Sigmoid colon (tissue), 4 donors: Measurements from ENCODE around the gene SLC15A3.

Source experiments
- EP300 ChIP-seq, 4 donors: sonication (generic); formaldehyde crosslinking; IDR thresholded peaks; one replicate each; pipeline ENCODE4 v1.6.1; 2017; ENCODE audit warnings: antibody characterized with exemption in 4 of 4
- POLR2A ChIP-seq, 2 donors: fragments of 450-650 bp; IDR thresholded peaks; one replicate each; pipeline ENCODE4 v1.6.1; 2016; ENCODE audit warnings: antibody characterized with exemption in 2 of 2, mild to moderate bottlenecking in 2 of 2, moderate library complexity in 2 of 2
- POLR2AphosphoS5 ChIP-seq, 4 donors: sonication (generic); formaldehyde crosslinking; IDR thresholded peaks; one replicate each; pipeline ENCODE4 v1.6.1; 2017; ENCODE audit warnings: antibody characterized with exemption in 4 of 4
- TF ChIP-seq, protein P1 (sequence below), 4 experiments: fragments of 450-650 bp in 3 of 4; fragments of 200-600 bp in 1 of 4; IDR thresholded peaks; one replicate each; pipeline ENCODE4 v1.5.1; 2016 to 2019; ENCODE audit warnings: antibody characterized with exemption in 4 of 4, mild to moderate bottlenecking in 3 of 4, moderate library complexity in 2 of 4

- TF ChIP-seq POLR2A (IDR thresholded peaks at IDR 0.05) (no peak), EP300 (IDR thresholded peaks at IDR 0.05) (no peak), POLR2AphosphoS5 (IDR thresholded peaks at IDR 0.05) (no peak)
- TF ChIP-seq, protein P1, sequence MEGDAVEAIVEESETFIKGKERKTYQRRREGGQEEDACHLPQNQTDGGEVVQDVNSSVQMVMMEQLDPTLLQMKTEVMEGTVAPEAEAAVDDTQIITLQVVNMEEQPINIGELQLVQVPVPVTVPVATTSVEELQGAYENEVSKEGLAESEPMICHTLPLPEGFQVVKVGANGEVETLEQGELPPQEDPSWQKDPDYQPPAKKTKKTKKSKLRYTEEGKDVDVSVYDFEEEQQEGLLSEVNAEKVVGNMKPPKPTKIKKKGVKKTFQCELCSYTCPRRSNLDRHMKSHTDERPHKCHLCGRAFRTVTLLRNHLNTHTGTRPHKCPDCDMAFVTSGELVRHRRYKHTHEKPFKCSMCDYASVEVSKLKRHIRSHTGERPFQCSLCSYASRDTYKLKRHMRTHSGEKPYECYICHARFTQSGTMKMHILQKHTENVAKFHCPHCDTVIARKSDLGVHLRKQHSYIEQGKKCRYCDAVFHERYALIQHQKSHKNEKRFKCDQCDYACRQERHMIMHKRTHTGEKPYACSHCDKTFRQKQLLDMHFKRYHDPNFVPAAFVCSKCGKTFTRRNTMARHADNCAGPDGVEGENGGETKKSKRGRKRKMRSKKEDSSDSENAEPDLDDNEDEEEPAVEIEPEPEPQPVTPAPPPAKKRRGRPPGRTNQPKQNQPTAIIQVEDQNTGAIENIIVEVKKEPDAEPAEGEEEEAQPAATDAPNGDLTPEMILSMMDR (IDR thresholded peaks at IDR 0.05), result no peak
Observed at GRCh38 chr11:60974726-60975125, 22.8 kb upstream of the SLC15A3 start.
